ENCODE results near the gene PGP.
A peak's percentile ranks its signal among the peaks of the same experiment; 100 is the strongest.
"Not testable (repeated sequence)": the region's sequence is repeated elsewhere in the genome, so short reads cannot be mapped to it uniquely, and the experiment has no call there.

Gene PGP

GRCh38 chr16:2213817-2214718 is 572 bp downstream of the PGP start:
- no peak for DNase-seq

DNA sequence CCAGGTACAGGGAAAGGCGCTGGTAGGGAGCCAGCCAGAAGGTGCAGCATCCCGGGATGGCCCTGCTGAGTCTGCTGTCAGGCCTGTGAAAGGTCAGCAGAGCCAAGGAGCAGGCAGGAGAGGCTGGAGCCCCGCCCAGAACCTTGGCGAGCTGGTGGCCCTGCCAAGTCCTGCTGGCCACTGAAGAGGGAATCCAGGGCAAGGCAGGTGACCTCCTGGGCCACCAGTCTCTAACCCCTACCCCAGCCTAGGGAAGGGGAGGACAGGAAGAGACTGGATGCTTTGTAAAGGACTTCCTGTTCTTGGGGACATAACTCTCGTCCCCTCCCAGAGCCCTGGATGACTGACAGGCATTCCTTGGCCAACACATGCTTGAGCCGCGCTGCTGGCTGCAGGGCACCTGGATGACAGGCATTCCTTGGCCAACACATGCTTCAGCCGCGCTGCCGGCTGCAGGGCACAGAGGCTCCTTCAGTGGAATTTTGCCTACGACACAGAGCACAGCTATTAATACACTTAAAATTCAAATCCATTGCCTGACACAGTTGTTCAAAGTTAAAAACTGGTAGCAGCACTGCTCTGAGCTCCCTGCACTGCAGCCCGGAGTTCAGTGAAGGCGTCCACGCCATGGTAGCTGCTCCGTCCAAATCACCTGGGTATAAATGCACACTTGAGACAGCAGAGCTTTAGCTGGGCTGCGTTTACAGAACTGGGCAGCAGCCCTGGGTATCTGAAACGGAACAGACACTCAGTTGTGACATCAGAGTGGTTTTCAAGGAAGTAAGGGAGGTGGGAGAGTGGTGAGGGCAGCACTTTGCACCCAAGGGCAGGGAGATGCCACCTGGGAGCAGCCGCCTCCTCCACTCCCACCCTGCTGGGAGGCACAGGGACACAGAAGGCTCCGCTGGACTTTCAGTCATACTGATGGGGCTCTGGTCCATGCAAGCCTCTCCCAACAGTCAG is 2.0 kb downstream of the PGP start:
- peak; percentile 33 for DNase-seq

DNA sequence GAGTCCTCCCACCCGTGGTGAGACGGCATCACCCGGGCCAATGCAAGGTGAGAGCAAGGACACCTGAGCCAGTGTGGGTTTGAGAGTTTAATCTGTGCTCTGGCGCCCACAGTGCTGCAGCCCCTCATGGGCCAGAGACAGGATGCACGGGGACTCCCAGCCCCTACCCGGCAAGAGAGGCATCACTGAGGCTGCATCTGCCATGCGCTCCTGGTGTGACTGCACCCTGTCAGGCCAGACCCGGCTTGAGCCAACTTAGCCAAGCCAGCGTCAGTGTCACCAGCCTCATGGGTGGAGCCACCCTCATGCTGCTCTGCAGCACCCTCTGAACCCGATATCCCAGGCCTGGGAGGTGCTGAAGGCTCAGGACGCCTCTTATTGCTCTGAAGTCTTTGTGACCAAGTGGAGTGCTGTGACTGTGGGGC is 2.7 kb downstream of the PGP start:
- DNase-seq: no peak

GRCh38 chr16:2210386-2211365 is 4.0 kb downstream of the PGP start, which contains the start of gene BRICD5:
BRICD5 (minus strand) TSS chr16:2210863; CDS start chr16:2210833, 30 bp downstream.
- DNase-seq: no peak

- DNase-seq: no peak
Observed at GRCh38 chr16:2210009-2210332, 4.7 kb downstream of the PGP start.

DNA sequence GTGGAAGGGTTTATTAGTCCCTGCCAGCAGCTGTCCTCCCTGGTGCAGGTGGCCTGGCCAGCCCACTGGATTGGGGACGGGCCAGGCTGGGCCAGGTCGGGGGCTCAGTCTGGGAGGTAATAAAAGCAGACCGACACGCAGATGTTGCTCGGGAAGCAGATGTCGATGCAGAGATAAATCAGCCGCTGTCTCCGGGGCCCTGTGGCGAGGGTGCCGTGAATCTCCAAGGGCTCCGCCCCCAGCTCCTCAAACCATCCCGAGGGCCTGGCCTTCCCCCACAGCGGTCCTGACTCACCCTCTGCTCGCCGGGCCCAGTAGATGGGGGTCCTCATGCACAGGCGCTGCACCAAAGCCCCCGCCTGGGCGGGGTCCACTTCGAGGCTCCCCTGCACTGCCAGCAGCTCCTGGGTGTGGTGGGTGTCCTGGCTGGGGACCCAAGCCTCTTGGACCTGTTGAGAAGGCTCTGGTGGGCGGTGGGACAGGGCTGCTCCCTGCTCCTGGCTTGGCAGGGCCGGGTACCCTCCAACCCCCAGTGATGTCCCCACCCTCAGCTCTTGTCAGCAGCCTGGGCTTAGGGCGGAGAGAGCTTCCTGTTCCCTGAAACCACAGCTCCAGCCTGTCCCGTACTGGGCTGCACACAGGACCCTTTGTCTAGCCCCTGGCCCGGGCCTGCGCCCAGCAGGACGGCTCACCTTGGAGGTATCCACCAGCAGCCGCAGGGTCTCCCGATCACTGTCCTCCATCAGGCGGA is 5.2 kb downstream of the PGP start:
- DNase-seq: peak; percentile 55

- DNase-seq: no peak
Observed at GRCh38 chr16:2208772-2209171, 5.9 kb downstream of the PGP start.

- DNase-seq: no peak
Observed at GRCh38 chr16:2208308-2208707, 6.3 kb downstream of the PGP start.

GRCh38 chr16:2207872-2208271 is 6.8 kb downstream of the PGP start:
- no peak for DNase-seq

GRCh38 chr16:2206780-2207433 is 7.7 kb downstream of the PGP start:
- no peak for DNase-seq

GRCh38 chr16:2206420-2206779 is 8.2 kb downstream of the PGP start:
- no peak for DNase-seq

GRCh38 chr16:2205967-2206313 is 8.7 kb downstream of the PGP start:
- DNase-seq: no peak

DNA sequence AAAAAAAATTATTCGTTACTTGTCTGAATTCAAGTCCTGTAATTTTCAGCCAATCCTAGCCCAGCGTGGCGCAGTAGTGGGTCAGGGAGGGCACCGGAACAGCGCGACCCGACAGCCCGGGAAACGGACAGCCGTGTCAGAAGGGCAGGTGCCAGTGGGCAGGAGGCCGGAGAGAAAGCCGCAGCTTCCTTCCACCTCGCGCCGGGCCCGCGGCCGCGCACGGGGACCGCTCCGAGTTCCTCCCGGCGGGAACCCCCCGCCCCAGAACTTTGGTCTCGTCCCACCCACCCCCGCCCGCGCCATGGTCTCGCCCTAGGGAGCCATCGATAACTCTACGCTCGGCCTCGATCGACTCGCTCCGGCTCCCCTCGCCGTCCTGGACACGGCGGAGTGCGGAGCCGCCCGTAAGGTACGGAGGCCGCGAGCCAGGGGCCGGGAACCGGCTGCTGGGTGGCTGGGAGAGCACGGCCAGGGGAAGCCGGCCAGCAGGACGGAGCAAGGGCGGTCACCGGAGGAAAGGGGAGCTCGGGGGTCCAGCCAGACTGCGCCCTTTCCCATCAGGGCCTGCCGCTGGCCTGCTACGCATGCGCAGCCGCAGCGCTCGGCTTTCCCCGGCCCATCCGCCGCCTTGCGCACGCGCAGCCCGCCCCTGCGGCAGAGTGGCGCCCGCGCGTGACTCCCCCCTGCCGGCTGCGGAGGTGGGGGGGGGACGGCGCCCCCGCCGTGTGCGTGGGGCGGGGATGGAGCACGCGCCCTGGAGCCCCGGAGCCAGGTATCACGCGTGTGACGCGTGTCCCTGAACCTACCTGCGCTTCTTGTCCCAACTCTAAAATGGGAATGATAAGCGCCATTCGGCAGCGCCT is 9.3 kb downstream of the PGP start, which contains the start of gene MLST8:
Gene MLST8, plus strand, starts transcription at position 351 of the 863 bp plus-strand sequence. CDS start 632 bp downstream, outside the sequence.
- peak; percentile 94 for DNase-seq

DNA sequence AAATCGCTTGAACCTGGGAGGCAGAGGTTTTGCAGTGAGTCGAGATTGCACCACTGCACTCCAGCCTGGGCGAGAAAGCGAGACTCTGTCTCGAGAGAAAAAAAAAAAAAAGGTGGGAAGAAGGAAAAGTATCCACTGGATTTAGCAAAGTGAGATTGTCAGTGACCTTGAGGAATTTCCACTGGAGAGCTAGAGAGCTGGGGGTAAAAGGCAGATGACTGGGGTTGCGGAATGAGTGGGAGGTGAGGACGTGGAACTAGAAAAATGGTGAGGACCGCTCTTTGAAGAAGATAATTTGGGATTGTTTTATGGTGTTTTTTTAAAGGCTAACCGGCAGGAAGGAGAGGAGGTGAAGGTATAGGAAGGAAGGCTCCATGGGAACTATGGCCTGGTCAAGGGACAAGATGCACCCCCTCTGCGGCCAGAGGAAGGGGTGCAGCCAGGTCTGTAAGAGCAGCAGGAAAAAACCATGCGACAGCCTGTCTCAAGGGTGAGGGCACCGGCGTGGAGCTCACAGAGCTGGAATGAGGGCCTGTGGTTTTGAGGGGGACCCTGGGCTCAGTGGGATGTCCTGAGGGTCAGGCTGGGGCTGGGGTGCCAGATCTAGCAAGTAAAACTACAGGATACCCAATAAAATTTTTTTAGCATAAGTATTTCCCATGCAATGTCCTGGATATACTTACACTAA is 10.1 kb downstream of the PGP start:
- no peak for DNase-seq

DNA sequence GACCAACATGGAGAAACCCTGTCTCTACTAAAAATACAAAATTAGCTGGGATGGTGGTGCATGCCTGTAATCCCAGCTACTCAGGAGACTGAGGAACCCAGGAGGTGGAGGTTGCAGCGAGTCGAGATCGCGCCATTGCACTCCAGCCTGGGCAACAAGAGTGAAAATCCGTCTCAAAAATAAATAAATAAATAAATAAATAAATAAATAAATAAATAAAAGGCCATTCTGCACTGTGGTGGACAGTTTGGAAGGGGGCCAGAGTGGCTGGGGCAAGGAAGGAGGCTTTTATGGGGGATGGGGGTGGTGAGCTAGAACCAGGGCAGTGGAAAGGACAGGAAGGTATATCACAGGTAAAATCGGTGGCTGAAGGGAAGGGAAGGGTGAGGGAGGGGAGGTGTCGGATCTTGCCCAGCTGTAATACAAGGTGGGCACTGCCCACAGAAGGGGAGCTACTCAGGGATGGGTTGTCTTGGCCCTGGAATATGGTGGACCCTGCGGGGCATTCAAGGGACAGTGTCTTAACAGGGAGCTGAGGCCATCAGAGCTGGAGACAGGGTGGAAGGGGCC is 11.4 kb downstream of the PGP start:
- not testable (repeated sequence) for DNase-seq

DNA sequence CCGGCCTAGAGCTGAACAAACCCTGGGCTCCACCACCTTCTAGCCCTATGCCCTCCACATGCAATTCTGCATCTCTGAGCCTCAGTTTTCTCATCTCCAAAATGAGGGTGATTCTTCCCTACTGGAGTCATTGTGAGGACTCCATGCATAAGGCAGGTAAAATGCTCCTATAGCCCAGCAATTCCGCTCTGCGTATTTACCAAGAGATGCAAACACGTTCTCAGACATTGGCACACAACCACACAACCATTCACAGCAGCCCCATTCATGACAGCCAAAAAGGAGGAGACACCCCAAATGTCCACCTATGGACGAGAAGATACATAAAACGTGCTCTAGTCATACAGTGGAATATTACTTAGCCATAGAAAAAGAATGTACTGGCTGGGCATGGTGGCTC is 14.3 kb downstream of the PGP start:
- DNase-seq: no peak

DNA sequence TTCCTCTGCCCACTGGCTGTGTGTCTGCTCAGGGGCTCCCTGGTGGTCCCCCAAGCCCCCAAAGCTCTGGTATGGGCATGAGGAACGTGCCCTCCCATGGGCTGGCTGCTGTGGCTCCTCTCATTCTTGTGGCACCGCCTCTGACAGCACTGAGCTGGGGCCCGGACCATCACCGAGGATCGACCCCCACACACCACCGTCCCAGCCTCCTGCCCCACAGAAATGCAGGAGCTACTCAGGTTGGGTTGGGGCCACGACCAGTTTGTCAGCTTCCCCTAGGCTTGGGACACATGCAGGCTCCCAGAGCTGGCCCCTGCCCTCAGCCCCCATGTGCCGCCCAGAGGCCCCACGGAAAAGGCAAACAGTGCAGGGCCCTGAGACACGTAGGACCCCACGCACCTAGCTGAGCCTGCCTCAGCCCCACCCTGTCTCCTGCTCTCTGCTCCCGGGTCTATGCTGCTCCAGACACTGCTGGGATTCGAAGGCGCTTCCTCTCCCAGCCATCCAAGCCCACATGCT is 15.0 kb downstream of the PGP start:
- no peak for DNase-seq

DNA sequence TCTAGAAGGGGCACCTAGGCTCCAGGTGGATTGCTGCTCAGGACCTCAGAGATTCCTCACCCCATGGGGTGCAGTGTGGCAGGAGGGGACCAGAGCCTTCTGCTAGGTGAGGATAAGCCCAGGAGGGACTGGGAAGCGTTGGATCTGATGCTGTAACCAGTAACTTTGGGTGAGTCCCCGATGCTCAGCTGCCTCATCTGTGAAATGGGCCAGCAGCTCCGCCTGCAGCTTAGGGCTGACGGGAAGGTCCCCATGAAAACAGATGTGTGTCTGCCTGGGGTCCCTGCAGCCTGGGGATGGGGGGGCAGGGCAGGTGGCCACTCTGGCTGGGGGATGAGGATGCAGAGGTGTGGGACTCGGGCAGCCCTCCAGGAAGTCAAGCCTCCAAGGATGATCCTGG is 15.5 kb downstream of the PGP start:
- DNase-seq: no peak

DNA sequence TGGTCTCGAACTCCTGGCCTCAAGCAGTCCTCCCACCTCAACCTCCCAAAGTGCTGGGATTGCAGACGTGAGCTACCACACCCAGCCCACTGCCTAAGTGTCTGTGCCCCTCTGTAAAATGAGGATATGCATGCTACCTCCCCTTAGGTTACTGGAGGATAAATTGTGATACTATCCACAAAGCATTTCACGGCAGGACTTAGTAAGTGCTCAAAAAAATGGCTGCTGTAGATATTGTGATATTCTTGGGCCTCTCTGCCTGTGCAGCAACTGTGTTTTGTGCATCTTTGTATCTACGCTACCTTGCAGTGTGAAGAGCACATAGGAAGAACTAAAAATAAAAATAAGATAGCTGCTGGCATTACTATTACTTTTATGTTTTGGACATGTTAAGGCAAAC is 16.4 kb downstream of the PGP start:
- DNase-seq: no peak

Data from hematopoietic multipotent progenitor cell treated with erythropoietin and hydrocortisone succinate and interleukin-3 and kit ligand, for 6 days (in vitro differentiated cells).